ENCODE results near the gene KLHDC3.

Gene KLHDC3

DNA sequence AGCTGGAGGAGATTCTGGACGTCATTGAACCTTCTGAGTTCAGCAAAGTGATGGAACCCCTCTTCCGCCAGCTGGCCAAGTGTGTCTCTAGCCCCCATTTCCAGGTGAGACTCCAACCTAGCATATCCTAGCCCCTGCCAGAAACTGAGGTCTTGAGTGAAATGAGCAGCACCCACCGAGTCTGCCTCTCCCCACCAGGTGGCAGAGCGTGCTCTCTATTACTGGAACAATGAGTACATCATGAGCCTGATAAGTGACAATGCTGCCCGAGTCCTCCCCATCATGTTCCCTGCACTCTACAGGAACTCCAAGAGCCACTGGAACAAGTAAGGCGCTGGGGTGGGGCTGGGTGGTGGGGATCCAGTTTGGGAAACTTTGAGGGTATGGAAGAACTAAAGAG lies 4.9 kb upstream of the KLHDC3 start:
- no peak for DNase-seq (ENCODE audit: low spot score)
- no peak overlapping the region for H3K27ac ChIP-seq
- H3K4me3 ChIP-seq, result no peak overlapping the region
- TF ChIP-seq, protein P1, sequence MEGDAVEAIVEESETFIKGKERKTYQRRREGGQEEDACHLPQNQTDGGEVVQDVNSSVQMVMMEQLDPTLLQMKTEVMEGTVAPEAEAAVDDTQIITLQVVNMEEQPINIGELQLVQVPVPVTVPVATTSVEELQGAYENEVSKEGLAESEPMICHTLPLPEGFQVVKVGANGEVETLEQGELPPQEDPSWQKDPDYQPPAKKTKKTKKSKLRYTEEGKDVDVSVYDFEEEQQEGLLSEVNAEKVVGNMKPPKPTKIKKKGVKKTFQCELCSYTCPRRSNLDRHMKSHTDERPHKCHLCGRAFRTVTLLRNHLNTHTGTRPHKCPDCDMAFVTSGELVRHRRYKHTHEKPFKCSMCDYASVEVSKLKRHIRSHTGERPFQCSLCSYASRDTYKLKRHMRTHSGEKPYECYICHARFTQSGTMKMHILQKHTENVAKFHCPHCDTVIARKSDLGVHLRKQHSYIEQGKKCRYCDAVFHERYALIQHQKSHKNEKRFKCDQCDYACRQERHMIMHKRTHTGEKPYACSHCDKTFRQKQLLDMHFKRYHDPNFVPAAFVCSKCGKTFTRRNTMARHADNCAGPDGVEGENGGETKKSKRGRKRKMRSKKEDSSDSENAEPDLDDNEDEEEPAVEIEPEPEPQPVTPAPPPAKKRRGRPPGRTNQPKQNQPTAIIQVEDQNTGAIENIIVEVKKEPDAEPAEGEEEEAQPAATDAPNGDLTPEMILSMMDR (IDR thresholded peaks at IDR 0.05), result no peak

DNA sequence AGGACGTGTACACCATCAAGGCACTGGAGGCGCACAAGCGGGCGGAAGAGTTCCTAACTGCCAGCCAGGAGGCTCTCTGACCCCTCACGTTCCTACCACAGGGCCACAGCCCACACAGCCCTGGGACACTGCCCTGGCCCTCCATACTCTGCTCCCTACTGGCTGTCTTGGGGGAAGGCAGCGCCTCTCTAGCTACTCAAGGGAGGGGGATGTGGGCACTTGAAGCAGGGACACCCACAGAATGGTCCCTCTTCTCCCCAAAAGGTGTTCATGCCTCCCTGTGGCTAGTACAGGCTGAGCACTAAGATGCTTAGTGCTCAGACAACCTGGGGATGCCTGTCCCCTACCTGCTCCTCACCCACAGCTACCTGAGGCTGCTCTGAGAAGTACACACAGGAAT lies 2.8 kb upstream of the KLHDC3 start:
- DNase-seq (ENCODE audit: low spot score), result no peak
- TF ChIP-seq, protein P1 (IDR thresholded peaks at IDR 0.05), result no peak
- H3K27ac ChIP-seq, result no peak overlapping the region
- no peak overlapping the region for H3K4me3 ChIP-seq

DNA sequence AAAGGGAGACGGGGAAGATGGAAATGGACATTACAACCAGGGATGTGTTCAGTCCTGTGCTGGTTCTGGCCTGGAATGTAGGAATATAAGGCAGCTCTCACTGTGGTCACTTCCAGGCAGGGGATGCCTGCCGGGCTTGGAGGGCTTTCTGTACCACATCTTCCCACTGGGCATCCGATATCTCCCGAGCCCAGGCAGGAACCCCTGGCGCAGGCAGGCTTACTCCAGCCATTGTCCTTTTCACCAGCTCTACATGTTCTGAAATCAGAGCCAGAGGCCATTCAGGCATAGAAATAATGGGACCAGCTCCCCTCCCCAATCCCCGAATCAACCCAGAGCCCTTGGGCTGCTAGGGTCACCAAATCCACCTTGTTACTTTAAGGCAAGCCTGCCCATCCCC lies 1.7 kb upstream of the KLHDC3 start:
- Histone ChIP-seq H3K27ac (no peak overlapping the region), H3K4me3 (peak overlapping the region; percentile 89)
- no peak for DNase-seq (ENCODE audit: low spot score)
- TF ChIP-seq, protein P1 (IDR thresholded peaks at IDR 0.05), result no peak

DNA sequence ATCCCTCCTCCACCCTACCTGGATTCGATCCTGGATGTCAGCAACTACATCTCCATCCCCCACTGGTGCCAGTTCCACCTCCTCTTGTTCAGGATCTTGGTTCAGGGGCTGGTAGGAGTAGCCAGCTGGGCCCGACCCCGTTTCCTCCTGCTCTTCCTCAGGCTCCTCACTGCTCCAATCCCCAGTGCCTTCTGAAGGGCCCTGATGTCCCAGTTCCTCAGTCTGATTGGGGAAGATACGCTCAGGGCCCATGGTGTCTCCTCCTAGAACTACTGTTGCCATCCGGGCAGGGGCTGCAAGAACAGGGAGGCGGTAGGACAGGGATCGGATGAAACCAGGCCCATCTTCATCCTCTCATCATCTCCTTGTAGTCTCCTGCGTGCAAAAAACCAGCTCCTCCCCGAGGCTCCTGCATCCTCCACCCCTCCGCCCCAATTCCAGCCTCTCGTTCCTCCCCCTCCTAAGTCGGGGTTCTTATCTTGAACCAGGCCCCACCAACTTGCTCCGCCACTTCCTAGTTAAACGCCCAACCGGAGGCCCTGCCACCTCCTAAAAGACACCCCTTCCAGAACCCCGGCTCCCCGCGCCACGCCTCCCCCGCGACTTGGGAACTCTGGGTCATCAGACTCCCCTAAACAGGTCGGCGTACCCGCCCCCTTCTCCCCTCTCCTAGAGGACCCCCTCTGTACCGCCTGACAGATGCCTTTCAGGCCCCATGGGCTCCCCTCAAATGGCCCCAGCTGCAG lies 779 bp upstream of the KLHDC3 start:
- peak overlapping the region; percentile 89 for H3K4me3 ChIP-seq
- no peak for DNase-seq (ENCODE audit: low spot score)
- peak overlapping the region; percentile 55 to 82 for H3K27ac ChIP-seq
- TF ChIP-seq, protein P1 (IDR thresholded peaks at IDR 0.05), result no peak

DNA sequence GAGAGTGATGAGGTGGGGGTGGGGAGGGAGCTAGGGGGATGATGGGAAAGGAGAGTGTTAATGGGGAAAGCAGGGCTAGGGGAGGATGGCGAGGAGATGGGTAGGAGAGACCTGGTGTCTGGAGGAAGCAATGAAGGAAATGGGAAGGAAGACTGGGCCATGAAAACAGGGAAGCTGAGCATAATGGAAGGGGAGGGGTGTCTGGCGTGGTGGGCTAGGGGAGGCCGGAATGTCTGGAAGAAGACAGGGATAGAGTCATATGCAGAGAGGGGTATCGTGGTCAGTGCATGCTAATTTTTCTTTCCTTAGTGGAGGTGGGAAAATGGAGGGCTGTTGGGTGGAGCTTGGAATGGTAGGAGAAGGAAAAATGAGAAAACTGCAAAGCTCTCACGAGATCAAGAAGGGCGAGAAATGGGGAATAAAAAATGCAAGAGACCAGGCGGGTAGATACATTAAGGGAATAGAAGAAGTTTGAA lies 423 bp downstream of the KLHDC3 start:
- peak overlapping the region; percentile 89 for H3K4me3 ChIP-seq
- TF ChIP-seq, protein P1 (IDR thresholded peaks at IDR 0.05), result no peak
- no peak for DNase-seq (ENCODE audit: low spot score)
- peak overlapping the region; percentile 70 to 91 for H3K27ac ChIP-seq

DNA sequence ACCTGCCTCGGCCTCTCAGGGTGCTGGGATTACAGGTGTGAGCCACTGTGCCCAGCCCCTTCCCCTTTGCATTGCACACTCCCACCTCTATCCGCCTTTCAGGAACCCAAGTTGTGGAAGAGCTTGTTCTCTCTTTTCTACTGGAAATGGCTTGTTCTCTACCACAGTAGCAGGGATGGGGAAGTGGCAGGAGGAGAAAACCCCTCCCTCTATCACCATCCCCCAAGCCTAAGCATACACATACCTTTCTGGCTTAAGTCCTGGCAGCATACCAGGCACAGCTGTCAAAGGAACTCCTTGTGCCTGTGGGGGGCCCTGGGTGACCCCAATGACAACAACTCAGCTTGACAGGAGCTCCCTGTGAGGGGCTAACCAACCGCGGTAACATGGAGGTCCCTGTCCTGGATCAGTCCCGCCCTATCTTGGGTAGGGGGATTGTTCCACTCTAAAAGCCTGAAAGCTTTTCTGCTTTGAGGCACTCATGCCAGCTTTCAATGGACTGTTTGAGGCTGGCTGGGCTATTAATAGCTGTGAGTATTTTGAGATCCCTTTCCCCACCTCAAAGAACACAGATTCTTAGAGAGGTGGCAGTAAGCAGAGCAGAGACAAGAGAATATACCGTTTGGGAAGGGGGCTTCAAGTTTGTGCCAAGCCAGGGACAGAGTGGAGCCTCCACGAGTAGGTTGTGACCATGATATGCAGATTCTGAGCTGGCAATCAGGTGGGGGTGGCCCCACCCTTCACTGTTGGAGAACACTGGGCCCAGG lies 2.3 kb downstream of the KLHDC3 start:
- TF ChIP-seq, protein P1 (IDR thresholded peaks at IDR 0.05), result no peak
- no peak for DNase-seq (ENCODE audit: low spot score)
- H3K4me3 ChIP-seq, result peak overlapping the region; percentile 48
- H3K27ac ChIP-seq, result peak overlapping the region in 1 of 2 donors; percentile 53
